GM18520 (cell line): ENCODE measurements around the gene CNGB1.
"Not testable (repeated sequence)": the region's sequence is repeated elsewhere in the genome, so short reads cannot be mapped to it uniquely, and the experiment has no call there.

Experiments
- ATAC-seq: cut with Tn5 transposase; IDR thresholded peaks from one replicate; pipeline ENCODE4 v1.9.1; 2021; ENCODE audit not compliant: unreplicated experiment

Gene CNGB1

DNA sequence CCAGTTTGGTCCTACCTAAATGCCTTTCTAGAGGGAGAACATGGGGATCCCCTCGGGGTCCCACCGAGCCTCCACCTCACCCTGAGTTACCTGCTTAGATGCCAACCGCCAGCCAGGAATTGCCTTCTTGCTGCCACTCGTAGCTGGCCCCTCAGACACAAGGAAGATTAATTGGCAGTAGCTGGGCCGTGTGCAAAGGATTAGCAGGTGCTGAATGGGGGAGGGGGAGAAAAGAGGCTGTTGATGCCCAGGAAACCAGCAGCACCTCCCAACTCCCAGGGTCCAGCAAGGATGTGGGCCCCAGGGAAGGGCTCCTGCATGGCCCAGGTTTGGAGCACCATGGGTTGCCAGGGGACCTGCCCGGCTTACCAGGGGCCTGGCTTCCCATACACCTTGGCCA is at the start of gene CNGB1:
TSS of gene CNGB1 (minus strand) at position 159 of the 400 bp plus-strand sequence. CDS start 3,842 bp downstream, outside the sequence.
- no peak for ATAC-seq

DNA sequence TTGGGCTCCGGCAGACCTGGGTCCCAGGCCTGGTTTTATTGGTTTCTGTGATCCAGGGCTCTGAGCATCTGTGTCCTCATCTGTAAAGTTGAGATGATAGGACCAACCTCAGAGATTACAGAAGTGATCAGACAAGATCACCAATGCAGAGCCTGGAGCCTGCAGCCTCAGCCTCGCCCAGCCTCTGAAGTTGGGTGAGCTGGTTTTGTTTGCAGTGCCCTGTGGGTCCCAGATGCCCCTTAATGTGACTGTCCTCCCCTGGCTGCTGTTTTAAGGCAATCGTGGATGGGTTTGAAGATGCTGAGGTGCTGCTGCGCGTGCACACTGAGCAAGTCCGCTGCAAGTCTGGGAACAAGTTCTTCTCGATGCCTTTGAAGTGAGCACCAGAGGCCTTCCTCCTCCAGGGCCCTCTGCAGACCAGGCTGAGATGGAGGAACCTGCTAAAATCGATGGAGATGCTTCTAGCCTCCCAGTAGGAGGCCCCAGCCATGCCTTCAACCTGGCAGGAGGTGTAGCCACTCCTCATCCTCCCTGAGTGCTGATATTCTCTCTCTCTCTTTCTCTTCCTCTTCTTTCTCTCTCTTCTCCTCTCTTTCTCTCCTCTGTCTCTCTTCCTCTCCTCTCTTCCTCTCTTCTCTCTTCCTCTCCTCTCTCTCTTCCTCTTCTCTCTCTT is 49.1 kb upstream of the CNGB1 start:
- no peak for ATAC-seq

DNA sequence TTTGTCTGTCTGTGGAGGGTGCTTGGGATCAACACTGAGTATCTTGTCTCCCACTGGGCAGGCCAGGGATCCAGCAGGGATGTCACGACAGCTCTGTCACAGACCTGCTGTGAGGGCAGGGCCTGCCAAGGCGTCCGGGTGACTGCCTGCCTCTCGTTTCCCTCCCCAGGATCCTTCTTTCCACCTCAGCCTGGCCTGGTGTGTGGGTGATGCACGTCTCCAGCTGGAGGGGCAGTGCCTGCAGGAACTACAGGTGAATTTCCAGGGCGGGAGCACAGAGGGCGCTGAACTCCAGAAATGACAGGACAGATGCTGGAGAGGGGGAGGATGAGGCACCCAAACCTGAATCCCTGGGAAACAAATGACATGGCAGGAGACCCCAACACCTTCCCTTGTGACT is 47.9 kb upstream of the CNGB1 start:
- ATAC-seq, result no peak

DNA sequence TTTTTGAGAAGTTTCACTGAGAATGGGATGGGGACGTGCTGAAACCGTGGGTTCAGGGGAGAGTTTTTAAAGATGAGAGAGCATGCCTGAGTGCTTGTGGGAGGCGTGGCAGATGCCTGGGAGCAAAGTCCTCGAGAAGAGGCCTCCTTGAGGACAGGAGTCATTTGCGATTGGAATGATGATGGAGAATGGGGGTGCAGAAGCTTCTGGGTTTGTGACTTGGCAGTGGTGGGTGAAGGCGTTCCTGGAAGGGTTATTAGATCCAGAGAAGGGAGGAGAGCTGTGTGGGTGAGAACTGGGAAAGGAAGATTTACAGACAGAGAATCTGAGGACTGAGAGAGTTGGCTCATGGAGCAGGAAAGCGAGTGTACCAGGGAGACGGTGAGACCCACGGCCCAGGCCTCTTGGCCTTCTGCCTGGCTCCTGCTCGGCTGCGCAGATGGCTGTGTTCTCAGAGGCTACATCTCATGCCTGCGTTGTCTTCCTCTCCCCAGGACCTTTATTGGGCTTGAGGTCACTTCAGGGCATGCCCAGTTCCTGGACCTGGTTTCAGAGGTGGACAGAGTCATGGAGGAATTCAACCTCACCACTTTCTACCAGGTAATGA is 46.0 kb upstream of the CNGB1 start:
- ATAC-seq, result no peak

DNA sequence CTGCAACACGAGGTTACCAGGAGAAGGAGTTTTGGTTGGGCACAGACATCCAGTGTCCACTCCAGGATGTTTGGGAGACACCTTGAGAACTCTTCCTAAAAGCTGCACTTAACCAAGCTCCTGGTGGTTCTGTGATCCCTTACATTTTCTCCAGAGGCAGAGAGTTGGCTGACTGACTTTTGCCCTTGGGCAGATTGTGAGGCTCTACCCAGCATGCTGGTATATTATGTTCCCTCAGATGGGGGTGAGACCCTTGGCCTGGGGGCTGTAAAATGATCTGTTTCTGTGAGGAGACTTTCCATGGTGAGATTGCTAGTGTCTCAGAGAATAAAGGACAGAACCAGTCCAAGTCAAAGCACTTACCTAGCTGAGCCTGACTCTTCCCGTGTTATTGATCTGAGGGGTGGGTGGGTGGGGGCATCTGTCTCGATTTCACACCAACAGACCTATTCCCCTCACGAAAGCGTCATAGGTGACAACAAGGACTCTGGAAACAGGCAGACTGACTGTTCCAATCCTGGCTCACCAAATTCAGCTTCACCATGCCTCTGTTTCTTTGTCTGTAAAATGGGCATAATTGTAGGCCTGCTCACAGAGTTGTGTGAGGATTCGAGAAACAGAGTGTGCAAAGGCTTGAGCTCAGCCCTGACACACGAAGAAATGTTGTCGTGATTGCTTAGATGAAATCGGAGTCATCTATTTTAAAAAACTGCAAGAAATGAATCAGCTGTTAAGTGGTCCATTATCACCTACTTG is 42.5 kb upstream of the CNGB1 start:
- no peak for ATAC-seq

DNA sequence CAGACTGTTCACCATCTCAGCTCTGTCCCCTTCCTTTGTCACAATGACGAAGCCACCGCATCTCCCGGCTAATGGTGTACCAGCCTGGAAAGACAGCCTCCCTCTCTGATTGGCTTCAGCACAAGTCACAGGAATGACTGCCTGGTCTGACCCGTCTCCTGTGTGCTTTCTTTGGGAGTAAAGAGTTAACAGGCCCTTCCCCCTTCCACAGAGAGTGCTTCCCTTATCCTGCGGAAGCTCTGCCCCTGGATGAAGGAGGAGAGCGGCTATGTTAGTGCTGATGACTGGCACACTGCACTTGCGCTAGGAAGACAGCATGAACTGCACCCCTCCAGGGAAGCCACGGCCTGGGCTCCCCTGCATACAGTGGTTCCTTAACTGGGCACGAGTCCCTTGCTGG is 41.6 kb upstream of the CNGB1 start:
- no peak for ATAC-seq

DNA sequence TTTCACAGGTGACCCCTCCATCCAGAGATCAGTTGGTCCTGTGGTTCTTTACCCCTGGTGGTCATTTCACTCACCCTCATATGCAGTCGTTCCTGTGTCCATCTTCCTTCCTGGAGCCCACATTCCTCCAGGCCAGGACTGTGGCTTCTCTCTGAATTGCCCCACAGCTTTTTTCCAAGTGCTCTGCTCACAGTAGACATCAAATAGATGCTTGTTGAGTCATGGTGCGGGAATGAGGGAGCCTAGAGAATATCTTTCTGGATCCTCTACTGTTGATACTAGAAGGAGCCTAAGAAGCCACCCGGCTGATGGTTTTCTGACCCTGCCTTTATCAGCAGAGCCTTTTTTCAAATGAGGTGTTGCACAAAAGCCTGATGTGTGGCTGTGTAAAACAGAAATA is 40.7 kb upstream of the CNGB1 start:
- no peak for ATAC-seq

DNA sequence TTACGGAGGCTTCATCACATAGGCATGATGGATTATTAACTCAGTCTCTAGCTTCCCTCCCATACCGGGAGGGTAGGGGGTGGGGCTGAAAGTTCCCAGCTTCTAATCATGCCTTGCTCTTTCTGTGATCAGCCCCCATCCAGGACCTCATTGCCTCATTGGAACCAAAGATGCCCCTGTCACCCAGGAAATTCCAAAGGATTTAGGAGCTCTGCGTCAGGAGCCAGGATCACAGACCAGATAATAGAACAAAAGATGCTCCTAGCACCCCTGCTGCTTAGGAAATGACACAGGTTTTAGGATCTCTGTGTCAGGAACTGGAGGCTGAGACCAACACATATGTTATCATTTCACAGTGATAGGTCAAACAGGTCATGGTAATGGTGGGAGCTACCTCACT is 40.0 kb upstream of the CNGB1 start:
- ATAC-seq, result no peak

DNA sequence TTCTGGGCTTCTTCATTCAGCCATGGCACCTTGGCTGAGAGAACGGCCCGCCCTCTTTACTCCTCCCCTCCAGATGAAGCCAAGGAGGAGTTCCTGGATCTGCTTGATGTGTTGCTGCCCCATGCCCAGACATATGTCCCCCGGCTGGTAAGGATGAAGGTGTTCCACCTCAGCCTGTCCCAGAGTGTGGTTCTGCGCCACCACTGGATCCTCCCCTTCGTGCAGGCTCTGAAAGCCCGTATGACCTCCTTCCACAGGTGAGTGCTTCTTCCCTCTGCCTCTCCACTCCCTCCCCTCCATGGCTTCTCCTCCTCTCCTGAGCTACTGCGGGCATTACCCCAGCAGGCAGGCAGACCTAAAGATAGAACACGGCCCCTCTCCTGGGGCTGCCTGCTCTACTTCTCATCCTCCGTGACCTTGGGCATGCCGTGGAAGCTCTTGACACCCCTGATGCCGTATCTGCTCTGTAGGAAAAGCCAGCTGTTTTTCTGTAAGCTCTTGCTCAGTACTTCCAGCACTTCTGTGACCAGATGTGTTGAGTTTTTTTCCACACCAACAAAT is 39.0 kb upstream of the CNGB1 start:
- ATAC-seq, result no peak

DNA sequence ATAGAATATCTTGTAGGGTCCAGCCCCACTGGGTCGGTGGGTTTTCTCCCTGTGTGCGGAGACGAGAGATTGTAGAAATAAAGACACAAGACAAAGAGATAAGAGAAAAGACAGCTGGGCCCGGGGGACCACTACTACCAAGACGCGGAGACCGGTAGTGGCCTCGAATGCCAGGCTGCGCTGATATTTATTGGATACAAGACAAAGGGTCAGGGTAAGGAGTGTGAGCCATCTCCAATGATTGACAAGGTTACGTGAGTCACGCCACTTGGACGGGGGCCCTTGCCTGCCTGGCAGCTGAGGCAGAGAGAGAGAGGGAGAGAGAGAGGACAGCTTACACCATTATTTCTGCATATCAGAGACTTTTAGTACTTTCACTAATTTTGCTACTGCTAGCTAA is 33.8 kb upstream of the CNGB1 start:
- ATAC-seq, result not testable (repeated sequence)

DNA sequence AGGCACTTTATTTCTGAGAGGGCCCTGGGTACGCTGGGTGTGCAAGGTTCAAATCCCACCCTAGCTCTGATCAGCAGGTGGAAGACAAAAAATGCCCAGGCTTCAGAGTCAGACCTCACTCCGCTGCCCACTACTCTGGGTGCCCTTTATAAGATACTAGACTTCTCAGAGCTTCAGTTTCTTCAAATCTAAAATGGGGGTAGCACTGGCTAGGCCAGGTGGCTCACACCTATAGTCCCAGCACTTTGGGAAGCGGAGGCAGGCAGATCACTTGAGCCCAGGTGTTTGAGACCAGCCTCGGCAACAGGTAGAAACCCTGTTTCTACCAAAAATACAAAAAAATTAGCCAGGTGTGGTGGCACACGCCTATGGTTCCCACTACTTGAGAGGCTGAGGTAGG is 32.0 kb upstream of the CNGB1 start:
- no peak for ATAC-seq

DNA sequence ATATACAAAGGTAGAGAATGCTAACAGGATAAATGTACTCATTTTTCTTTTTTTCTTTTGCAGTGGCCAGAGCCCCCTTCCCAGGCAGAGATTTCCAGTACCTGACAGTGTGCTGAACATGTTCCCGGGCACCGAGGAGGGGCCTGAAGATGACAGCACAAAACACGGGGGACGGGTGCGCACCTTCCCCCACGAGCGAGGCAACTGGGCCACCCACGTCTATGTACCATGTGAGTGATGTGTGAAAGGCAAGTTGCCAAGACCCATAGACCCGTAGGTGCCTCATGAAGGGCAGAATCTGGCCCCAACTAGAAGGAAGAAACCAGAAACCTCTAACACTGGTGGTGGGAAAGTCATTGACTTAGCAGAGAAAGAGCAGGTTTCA is 31.5 kb upstream of the CNGB1 start:
- no peak for ATAC-seq

DNA sequence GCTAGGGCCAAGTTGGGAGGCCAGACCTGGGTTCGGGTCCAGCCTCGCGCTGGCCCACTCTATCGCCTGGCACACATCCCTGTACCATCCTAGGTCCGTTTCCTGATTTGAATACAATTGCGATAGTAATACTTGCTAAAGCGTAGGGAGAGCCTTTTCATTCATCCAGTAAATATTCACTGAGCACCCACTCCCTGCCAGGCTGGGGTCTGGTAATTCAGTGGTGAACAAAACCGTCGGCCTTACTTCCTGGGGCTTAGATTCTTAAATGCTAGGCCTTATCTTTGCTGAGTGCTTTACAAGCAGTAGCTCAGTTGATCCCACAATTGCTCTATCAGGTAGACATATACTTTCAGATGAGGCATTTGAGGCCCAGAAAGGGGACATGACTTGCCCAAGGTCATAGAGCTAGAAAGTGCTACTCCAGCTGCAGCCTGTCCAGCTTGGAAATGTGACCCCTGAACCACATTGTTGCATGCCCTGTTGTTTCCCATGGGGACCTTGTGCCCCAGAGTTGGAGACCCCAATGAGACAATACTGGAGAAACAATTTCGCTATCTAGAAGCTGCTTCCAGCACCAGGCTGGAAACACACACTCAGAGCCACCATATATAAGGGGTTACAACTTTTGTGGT is 31.0 kb upstream of the CNGB1 start:
- ATAC-seq, result no peak

DNA sequence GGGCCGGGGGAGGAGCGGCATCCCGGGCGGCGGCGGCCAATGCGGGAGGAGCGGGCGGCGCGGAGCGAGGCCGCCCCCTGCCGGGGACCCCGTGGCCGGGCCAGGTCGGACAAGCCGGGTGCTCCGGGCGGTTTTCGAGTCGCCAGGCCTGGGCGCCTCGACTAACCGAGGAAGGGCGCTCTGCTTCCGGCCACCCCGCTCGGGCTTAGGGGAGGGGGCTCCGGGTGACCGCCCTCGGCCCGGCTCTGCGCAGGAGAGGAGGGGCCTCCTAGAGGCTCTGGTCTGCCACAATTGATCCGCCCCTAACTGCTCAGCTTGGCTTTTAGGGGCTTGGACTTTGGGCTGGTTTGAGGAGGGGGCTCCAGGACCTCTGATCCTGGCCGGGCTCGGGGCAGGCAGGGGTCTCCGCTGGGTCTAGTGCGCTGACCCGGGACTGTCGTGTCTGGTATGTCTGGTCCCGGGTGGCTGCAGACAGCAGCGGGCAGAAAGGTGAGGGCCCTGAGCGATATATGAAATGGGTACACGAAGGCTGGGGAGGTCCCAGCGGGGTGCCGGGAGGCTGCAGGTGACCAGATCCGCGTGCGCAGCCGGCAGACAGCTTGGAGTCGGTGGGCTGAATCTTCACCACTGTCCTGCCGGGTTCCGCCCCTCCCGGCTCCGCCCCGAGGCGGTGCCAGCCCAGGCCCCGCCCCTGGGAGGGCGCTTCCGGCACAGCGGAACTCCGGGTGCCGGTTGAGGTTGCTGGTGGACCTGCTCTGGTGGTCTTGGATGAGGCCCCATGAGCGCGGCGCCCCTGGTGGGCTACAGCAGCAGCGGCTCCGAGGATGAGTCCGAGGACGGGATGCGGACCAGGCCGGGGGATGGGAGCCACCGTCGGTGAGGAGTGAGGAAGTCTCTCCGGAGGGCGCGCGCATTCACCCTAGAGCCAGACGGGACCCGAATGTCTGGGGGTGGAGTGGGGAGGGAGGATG is 30.1 kb upstream of the CNGB1 start, which contains the start of gene USB1:
TSS of gene USB1 (plus strand) at position 702 of the 971 bp plus-strand sequence. CDS start at position 779, 77 bp downstream.
- peak; percentile 66 for ATAC-seq

DNA sequence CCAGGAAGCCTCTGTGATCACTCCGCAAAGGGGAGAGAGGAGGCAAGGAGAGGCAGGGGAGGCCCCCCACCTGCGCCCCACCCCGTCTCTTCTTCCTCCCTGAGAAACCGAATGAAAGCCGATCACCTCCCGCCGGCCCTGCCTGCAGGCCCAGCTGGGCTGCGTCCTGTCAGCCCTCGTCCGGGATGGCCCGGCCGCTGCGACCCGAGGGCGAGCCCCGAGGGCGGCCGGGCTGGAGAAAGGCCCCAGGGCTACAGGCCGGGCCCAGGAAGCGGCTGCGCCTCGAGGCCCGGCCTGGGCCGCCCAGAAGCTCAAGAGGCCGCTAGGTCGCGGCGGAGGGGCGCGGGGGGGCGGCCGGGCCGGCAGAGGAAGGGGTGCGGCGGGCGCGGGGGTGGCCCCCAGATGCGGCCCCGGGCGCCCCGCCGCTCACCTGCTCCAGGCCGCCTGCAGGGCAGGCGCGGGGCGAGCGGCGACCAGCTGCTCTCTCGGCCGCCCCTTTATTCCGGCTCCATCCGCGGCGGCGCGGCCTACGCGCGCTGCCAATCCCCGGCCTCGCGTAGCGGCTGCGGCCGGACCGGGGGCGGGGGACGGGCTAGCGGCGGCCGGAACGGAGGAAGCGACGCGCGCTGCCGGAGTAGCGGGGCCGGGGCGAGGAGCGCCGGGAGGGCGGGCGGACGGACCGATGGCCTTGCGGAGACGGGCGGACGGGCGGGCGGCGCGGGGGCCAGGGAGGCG is 29.2 kb upstream of the CNGB1 start, which contains the start of gene ZNF319:
TSS of gene ZNF319 (minus strand) at position 702 of the 735 bp plus-strand sequence. CDS start 2,407 bp downstream, outside the sequence.
- ATAC-seq, result peak; percentile 19

DNA sequence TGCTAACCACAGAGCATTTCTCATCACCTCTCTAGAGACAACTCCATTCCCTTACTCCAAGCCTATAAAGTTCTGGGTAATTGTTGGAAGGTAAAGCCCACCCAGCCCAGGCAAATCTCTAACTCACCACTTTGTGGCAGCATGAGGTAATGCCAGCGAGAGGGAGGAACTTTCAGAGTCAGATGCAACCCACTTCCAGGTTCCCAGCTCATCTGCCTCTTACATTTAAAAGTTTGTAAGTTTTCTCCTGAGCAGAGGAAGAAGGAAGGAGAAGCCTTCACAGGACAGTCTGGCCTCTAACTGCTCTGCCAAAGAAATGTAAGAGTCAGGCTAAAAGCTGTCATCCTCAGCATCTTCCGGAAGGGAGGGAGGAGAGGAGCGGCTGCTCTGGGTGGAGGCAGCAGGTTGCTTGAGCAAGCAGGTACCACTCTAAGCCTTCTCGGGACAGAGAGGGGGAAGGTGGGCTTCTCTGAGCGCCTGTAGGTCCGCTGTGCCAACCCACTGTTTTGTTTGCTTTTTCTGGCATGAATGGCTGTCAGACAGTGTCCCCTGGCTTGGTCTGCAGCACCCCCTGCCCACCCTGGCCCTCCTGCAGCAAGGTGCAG is 28.5 kb upstream of the CNGB1 start:
- no peak for ATAC-seq

DNA sequence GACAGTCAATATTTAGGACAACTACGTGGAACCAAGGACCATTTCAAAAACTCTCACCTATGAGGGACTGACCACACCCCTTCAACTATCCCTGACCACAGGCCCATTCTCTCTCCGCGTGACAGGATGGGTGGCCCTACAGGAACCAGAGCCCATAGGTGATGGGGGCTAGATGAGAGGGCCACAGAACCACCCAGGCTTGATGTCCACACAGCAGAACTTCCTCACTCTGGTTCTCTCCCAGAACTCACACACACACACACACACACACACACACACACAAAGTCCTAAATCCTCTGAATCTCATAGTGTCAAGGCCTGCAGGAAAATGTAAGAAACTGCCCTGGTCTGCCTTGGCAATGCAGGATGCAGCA is 28.1 kb upstream of the CNGB1 start:
- no peak for ATAC-seq

DNA sequence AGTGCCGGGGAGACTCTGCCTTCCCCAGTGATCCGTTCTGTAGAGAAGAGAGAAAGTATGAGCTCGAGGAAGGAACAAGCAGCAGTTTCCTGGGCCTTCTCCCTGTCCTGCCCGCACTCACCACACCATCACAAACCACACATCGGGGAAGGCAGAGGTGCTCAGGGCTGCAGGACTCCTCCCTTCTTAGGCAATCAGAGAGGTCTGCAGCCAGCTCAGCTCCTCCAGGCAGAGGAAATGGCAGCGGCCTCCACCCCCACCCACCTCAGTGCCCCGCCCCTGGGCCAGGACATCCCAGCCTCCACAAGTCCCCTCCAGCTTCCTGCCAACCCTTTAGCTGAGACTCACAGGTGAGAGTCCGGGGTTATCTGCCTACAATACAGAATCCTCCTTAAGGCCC is 27.6 kb upstream of the CNGB1 start:
- no peak for ATAC-seq
